IPS-20b (cell line): ENCODE results near the gene BBIP1.

Experiments
- H3K27ac ChIP-seq: one replicate; pipeline ENCODE4 v1.5.1; 2013; ENCODE audit warnings: low read length
- H3K27me3 ChIP-seq: 2 replicates; pipeline ENCODE4 v1.6.1; 2013; ENCODE audit warnings: mild to moderate bottlenecking, low read length, inconsistent platforms; ENCODE audit not compliant: insufficient read depth
- H3K36me3 ChIP-seq: 2 replicates; pipeline ENCODE4 v1.6.1; 2013; ENCODE audit warnings: low read depth, mild to moderate bottlenecking, inconsistent platforms, low read length, moderate library complexity; ENCODE audit not compliant: insufficient read depth
- H3K4me1 ChIP-seq: 2 replicates; pipeline ENCODE4 v1.6.1; 2013; ENCODE audit warnings: mild to moderate bottlenecking, control low read depth, inconsistent platforms, low read length, moderate library complexity; ENCODE audit not compliant: insufficient read depth
- H3K4me3 ChIP-seq: 2 replicates; pipeline ENCODE4 v1.5.1; 2013; ENCODE audit warnings: mild to moderate bottlenecking, low read length, inconsistent platforms
- H3K9ac ChIP-seq: 2 replicates; pipeline ENCODE4 v1.6.1; 2013; ENCODE audit warnings: low read depth, mild to moderate bottlenecking, inconsistent platforms, low read length, moderate library complexity
- H3K9me3 ChIP-seq: 2 replicates; pipeline ENCODE4 v1.6.1; 2013; ENCODE audit warnings: mild to moderate bottlenecking, low read depth, low read length, inconsistent platforms; ENCODE audit not compliant: insufficient read depth

BBIP1 gene

GRCh38 chr10:110951381-110951780 is 32.4 kb upstream of the BBIP1 start:
- Histone ChIP-seq H3K9ac (no peak overlapping the region), H3K9me3 (no peaks in the 10 kb centered on the region), H3K36me3 (no peaks in the 10 kb centered on the region; the same call in 1 of the 2 replicates), H3K4me1 (peaks cover 17% of the 10 kb centered on the region), H3K27ac (no peak overlapping the region), H3K27me3 (no peaks in the 10 kb centered on the region), H3K4me3 (no peak overlapping the region)

- Histone ChIP-seq H3K9me3 (no peaks in the 10 kb centered on the region), H3K4me3 (no peak overlapping the region), H3K27me3 (no peaks in the 10 kb centered on the region), H3K9ac (no peak overlapping the region), H3K27ac (no peak overlapping the region), H3K4me1 (peaks cover 17% of the 10 kb centered on the region), H3K36me3 (no peaks in the 10 kb centered on the region)
These were observed 28.1 kb upstream of the BBIP1 start for GRCh38 chr10:110947061-110947595.

- Histone ChIP-seq H3K36me3 (no peaks in the 10 kb centered on the region), H3K27me3 (no peaks in the 10 kb centered on the region)
These were observed 27.5 kb upstream of the BBIP1 start for GRCh38 chr10:110946496-110946895.

GRCh38 chr10:110944792-110945396 is 25.9 kb upstream of the BBIP1 start:
- no peak overlapping the region for H3K4me3 ChIP-seq
- H3K27ac ChIP-seq, result no peak overlapping the region
- H3K27me3 ChIP-seq, result no peaks in the 10 kb centered on the region
- no peak overlapping the region for H3K9ac ChIP-seq
- H3K36me3 ChIP-seq, result no peaks in the 10 kb centered on the region
- H3K4me1 ChIP-seq, result peaks cover 17% of the 10 kb centered on the region
- no peaks in the 10 kb centered on the region for H3K9me3 ChIP-seq

More at GRCh38 chr10:110946496-110946895, 27.5 kb upstream of the BBIP1 start:
- Histone ChIP-seq H3K27ac (no peak overlapping the region), H3K4me1 (peaks cover 17% of the 10 kb centered on the region), H3K9me3 (no peaks in the 10 kb centered on the region), H3K4me3 (no peak overlapping the region), H3K9ac (no peak overlapping the region)

GRCh38 chr10:110939419-110939818 is 20.4 kb upstream of the BBIP1 start:
- Histone ChIP-seq H3K36me3 (no peaks in the 10 kb centered on the region), H3K4me3 (no peak overlapping the region), H3K27me3 (no peaks in the 10 kb centered on the region), H3K27ac (no peak overlapping the region), H3K9ac (no peak overlapping the region), H3K9me3 (no peaks in the 10 kb centered on the region), H3K4me1 (no peaks in the 10 kb centered on the region)

- H3K36me3 ChIP-seq, result no peaks in the 10 kb centered on the region
- H3K9me3 ChIP-seq, result no peaks in the 10 kb centered on the region
- no peak overlapping the region for H3K9ac ChIP-seq
- no peaks in the 10 kb centered on the region for H3K4me1 ChIP-seq
- no peaks in the 10 kb centered on the region for H3K27me3 ChIP-seq
- no peak overlapping the region for H3K4me3 ChIP-seq
- H3K27ac ChIP-seq, result no peak overlapping the region
These were observed 17.8 kb upstream of the BBIP1 start for GRCh38 chr10:110936757-110937156.

- H3K27ac ChIP-seq, result no peak overlapping the region
- H3K36me3 ChIP-seq, result no peaks in the 10 kb centered on the region
- peaks cover 13% of the 10 kb centered on the region for H3K4me1 ChIP-seq
- H3K4me3 ChIP-seq, result no peak overlapping the region
- no peak overlapping the region for H3K9ac ChIP-seq
- no peaks in the 10 kb centered on the region for H3K27me3 ChIP-seq
- H3K9me3 ChIP-seq, result no peaks in the 10 kb centered on the region
These were observed 13.7 kb upstream of the BBIP1 start for GRCh38 chr10:110932505-110933180.

GRCh38 chr10:110931769-110932381 is 12.9 kb upstream of the BBIP1 start:
- Histone ChIP-seq H3K9ac (no peak overlapping the region), H3K27ac (no peak overlapping the region)

GRCh38 chr10:110927461-110927860 is 8.5 kb upstream of the BBIP1 start:
- no peaks in the 10 kb centered on the region for H3K36me3 ChIP-seq
- peaks cover 13% of the 10 kb centered on the region for H3K4me1 ChIP-seq

More at GRCh38 chr10:110931769-110932381, 12.9 kb upstream of the BBIP1 start:
- Histone ChIP-seq H3K4me3 (no peak overlapping the region), H3K27me3 (no peaks in the 10 kb centered on the region), H3K36me3 (no peaks in the 10 kb centered on the region), H3K9me3 (no peaks in the 10 kb centered on the region), H3K4me1 (peaks cover 13% of the 10 kb centered on the region)

GRCh38 chr10:110923856-110924493 is 5.0 kb upstream of the BBIP1 start:
- Histone ChIP-seq H3K9ac (no peak overlapping the region), H3K27me3 (no peaks in the 10 kb centered on the region), H3K27ac (no peak overlapping the region), H3K9me3 (no peaks in the 10 kb centered on the region), H3K36me3 (no peaks in the 10 kb centered on the region), H3K4me1 (peaks cover 6% of the 10 kb centered on the region; the same call in 1 of the 2 replicates), H3K4me3 (no peak overlapping the region)

More at GRCh38 chr10:110927461-110927860, 8.5 kb upstream of the BBIP1 start:
- no peak overlapping the region for H3K9ac ChIP-seq
- no peak overlapping the region for H3K4me3 ChIP-seq
- H3K27me3 ChIP-seq, result no peaks in the 10 kb centered on the region
- no peak overlapping the region for H3K27ac ChIP-seq
- H3K9me3 ChIP-seq, result no peaks in the 10 kb centered on the region

- Histone ChIP-seq H3K36me3 (no peaks in the 10 kb centered on the region; the same call in 1 of the 2 replicates), H3K27ac (no peak overlapping the region), H3K4me3 (peak overlapping the region; percentile 94)
These were observed 1.2 kb upstream of the BBIP1 start for GRCh38 chr10:110919971-110920881.

More at GRCh38 chr10:110919971-110920881, 1.2 kb upstream of the BBIP1 start:
- H3K27me3 ChIP-seq, result no peaks in the 10 kb centered on the region
- H3K9ac ChIP-seq, result peak overlapping the region; percentile 89; the same call in 1 of the 2 replicates
- H3K9me3 ChIP-seq, result no peaks in the 10 kb centered on the region
- peaks cover 19% of the 10 kb centered on the region for H3K4me1 ChIP-seq
